Choroid plexus epithelial cell (primary cell): ENCODE measurements around the gene PHKG2.
A peak's percentile ranks its signal among the peaks of the same experiment; 100 is the strongest.

Source experiments
- DNase-seq: peaks from one replicate; pipeline ENCODE4 v3.0.0-alpha.2; 2010; ENCODE audit warnings: low read depth
- H3K4me3 ChIP-seq: 2 replicates; pipeline ENCODE4 v1.5.1; 2011; ENCODE audit warnings: low read depth, mild to moderate bottlenecking, control low read depth, low read length, moderate library complexity
- CTCF ChIP-seq: conservative IDR thresholded peaks from 2 replicates; pipeline ENCODE4 v1.5.1; 2011; ENCODE audit warnings: low read depth, mild to moderate bottlenecking, control low read depth, inconsistent platforms, low read length, moderate library complexity

The PHKG2 gene

GRCh38 chr16:30740364-30741251 lies 7.6 kb upstream of the PHKG2 start:
- H3K4me3 ChIP-seq, result no peak overlapping the region
- no peak for TF ChIP-seq CTCF
- peak; percentile 86 for DNase-seq

- no peak overlapping the region for H3K4me3 ChIP-seq
- TF ChIP-seq CTCF, result no peak
- DNase-seq, result peak; percentile 92
Measured at GRCh38 chr16:30741461-30741914, 6.7 kb upstream of the PHKG2 start.

GRCh38 chr16:30743716-30744115 lies 4.5 kb upstream of the PHKG2 start:
- DNase-seq, result no peak
- H3K4me3 ChIP-seq, result no peak overlapping the region
- no peak for TF ChIP-seq CTCF

- DNase-seq, result no peak
- H3K4me3 ChIP-seq, result no peak overlapping the region
- no peak for TF ChIP-seq CTCF
Measured at GRCh38 chr16:30744183-30744582, 4.0 kb upstream of the PHKG2 start.

GRCh38 chr16:30745082-30745481 lies 3.1 kb upstream of the PHKG2 start:
- TF ChIP-seq CTCF, result no peak
- H3K4me3 ChIP-seq, result no peak overlapping the region
- no peak for DNase-seq

GRCh38 chr16:30746638-30747175 lies 1.5 kb upstream of the PHKG2 start:
- no peak for DNase-seq
- TF ChIP-seq CTCF, result no peak
- no peak overlapping the region for H3K4me3 ChIP-seq
